Activated B cell treated with CpG ODN at 0.5 μM for 24 hours (primary cell): Measurements from ENCODE around the gene ZBTB1. TPM values are rescaled to one million over a fixed set of nuclear protein-coding genes. Genes with fewer than 3 reads are reported as not detected.

Experiments used
- ATAC-seq: fragments of 200-7000 bp; cut with Tn5 transposase; one replicate; pipeline ENCODE4 v1.10.0; 2021; ENCODE audit warnings: low read depth, mild to moderate bottlenecking, moderate library complexity
- CTCF ChIA-PET: fragments of 350-600 bp; sonication (Branson Sonifier 250); formaldehyde crosslinking; loops from one replicate; lab custom pipeline; 2021; ENCODE audit warnings: antibody characterized with exemption; lab: Charles Lee
- POLR2A ChIA-PET: fragments of 350-600 bp; sonication (Branson Sonifier 250); formaldehyde crosslinking; loops from one replicate; lab custom pipeline; 2021; ENCODE audit warnings: antibody characterized with exemption; lab: Charles Lee
- DNase-seq: peaks from one replicate; pipeline ENCODE4 v3.0.0; 2022
- H3K27ac Mint-ChIP-seq: one replicate; pipeline ENCODE4 v1.8.0; 2020; ENCODE audit warnings: mixed read lengths
- H3K27me3 Mint-ChIP-seq: one replicate; pipeline ENCODE4 v1.8.0; 2021; ENCODE audit warnings: mixed read lengths
- H3K36me3 Mint-ChIP-seq: one replicate; pipeline ENCODE4 v1.8.0; 2021; ENCODE audit warnings: low read depth, mixed read lengths
- H3K4me1 Mint-ChIP-seq: one replicate; pipeline ENCODE4 v1.8.0; 2021; ENCODE audit warnings: mixed read lengths
- H3K4me3 Mint-ChIP-seq: one replicate; pipeline ENCODE4 v1.8.0; 2020; ENCODE audit warnings: mild to moderate bottlenecking, mixed read lengths
- H3K9me3 Mint-ChIP-seq: one replicate; pipeline ENCODE4 v1.8.0; 2020; ENCODE audit warnings: mixed read lengths
- intact Hi-C: fragments of 100-400 bp; cut with micrococcal nuclease; formaldehyde crosslinking; loops from one replicate; pipeline ENCODE4 v1.15.1; 2024
- total RNA-seq: library from RNA; stranded (reverse); gene quantifications from 2 replicates; pipeline ENCODE4 v1.2.3, GENCODE V29; 2022
- TF ChIP-seq, protein P1 (sequence below): fragments of 200-600 bp; IDR thresholded peaks from one replicate; pipeline ENCODE4 v1.8.0; 2022; ENCODE audit warnings: antibody characterized with exemption, mild to moderate bottlenecking

The ZBTB1 gene
- total RNA-seq, 1 donor from 2014 or later: 60.7 TPM

DNA sequence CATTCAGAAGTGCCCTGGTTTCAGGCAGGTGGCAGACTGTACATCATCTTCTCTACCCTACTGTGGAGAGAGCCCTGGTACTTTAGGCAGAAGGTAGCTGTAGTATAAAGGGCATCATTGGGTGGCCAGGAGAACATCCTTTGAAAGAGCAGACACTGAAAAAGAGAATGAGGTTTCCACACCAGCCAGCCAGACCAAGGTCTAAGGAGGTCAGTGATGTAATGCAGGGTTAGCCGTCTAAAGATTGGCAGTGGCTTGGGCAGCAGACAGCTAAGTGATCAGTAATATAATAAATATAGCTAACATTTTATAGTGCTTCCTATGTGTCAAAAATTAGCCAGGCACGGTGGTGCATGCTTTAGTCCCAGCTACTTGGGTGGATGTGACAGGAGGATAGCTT is 12.9 kb upstream of the ZBTB1 start:
- ChIA-PET CTCF (interaction anchor here (1.1 to 1.9 kb wide), 3 partner anchors 10 to 19 kb away, joined by 3 to 7 read pairs (median 6); no protein-coding TSS in a partner anchor), POLR2A (interaction anchor here (0.6 to 1.6 kb wide), 3 partner anchors 9 to 19 kb away, joined by 3 to 9 read pairs (median 4); no protein-coding TSS in a partner anchor)
- Mint-ChIP-seq H3K27me3 (no peaks in the 10 kb centered on the region), H3K36me3 (peaks cover 69% of the 10 kb centered on the region), H3K9me3 (no peaks in the 10 kb centered on the region), H3K27ac (no peak overlapping the region), H3K4me1 (peaks cover 19% of the 10 kb centered on the region), H3K4me3 (no peak overlapping the region)
- no peak for ATAC-seq
- TF ChIP-seq, protein P1, sequence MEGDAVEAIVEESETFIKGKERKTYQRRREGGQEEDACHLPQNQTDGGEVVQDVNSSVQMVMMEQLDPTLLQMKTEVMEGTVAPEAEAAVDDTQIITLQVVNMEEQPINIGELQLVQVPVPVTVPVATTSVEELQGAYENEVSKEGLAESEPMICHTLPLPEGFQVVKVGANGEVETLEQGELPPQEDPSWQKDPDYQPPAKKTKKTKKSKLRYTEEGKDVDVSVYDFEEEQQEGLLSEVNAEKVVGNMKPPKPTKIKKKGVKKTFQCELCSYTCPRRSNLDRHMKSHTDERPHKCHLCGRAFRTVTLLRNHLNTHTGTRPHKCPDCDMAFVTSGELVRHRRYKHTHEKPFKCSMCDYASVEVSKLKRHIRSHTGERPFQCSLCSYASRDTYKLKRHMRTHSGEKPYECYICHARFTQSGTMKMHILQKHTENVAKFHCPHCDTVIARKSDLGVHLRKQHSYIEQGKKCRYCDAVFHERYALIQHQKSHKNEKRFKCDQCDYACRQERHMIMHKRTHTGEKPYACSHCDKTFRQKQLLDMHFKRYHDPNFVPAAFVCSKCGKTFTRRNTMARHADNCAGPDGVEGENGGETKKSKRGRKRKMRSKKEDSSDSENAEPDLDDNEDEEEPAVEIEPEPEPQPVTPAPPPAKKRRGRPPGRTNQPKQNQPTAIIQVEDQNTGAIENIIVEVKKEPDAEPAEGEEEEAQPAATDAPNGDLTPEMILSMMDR: no peak
- intact Hi-C loops: no loop called here
- DNase-seq: no peak

DNA sequence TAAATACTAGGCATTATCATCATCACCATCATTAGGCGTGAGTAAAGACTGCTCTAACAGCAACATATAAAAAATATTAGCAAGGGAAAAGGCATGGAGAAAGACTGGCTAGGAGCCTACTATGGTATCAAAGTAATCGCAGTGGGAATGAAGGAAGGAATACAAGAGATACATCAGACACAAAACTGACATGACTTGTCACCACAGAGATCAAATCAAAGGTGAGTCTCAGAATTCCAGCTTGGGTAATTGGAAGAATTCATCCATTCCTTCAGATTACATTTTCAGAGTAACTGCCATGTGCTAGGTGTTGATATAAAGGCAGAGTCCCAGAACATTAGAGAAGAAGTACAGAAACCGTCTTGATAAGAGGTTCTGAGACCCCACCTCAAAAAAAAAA is 11.1 kb upstream of the ZBTB1 start:
- CTCF ChIA-PET: interaction anchor here (2.6 kb wide), 1 partner anchor 16 kb away, joined by 8 read pairs; no protein-coding TSS in a partner anchor
- Mint-ChIP-seq H3K4me1 (peaks cover 21% of the 10 kb centered on the region), H3K9me3 (no peaks in the 10 kb centered on the region), H3K27me3 (no peaks in the 10 kb centered on the region), H3K27ac (no peak overlapping the region), H3K36me3 (peaks cover 61% of the 10 kb centered on the region), H3K4me3 (no peak overlapping the region)
- no peak for DNase-seq
- ATAC-seq: no peak
- TF ChIP-seq, protein P1: no peak
- POLR2A ChIA-PET: interaction anchor here (0.7 to 1.4 kb wide), 2 partner anchors 10 to 17 kb away, joined by 3 to 5 read pairs; partner anchors contain the start of gene ZBTB25
- intact Hi-C loops: no loop called here

DNA sequence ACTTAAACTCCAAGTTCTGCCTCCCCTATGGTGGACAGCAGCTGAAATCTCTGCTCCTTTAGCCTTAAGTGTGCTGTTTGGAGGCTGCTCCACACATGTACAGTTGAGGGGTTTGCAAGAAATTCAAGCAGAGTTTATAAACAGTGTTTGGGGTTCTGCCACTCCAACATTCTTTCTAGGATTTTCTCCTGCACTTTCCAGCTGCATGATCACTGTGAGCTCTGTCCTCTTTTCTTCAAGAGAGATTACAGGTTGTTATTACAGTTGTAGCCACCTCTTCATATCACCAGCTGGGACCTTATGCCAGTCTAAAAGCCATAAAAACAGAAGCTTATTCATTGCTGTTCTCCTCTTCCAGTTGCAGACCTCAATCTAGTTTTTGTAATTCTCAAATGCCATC is 9.3 kb upstream of the ZBTB1 start:
- peaks cover 29% of the 10 kb centered on the region for H3K4me1 Mint-ChIP-seq
- TF ChIP-seq, protein P1: no peak
- POLR2A ChIA-PET: interaction anchor here (0.6 kb wide), 1 partner anchor 613 kb away, joined by 5 read pairs; no protein-coding TSS in a partner anchor
- ATAC-seq (no peak), DNase-seq (no peak)
- intact Hi-C loops: no loop called here
- H3K27me3 Mint-ChIP-seq: no peaks in the 10 kb centered on the region
- no peak overlapping the region for H3K4me3 Mint-ChIP-seq
- no peak overlapping the region for H3K27ac Mint-ChIP-seq
- H3K36me3 Mint-ChIP-seq: peaks cover 54% of the 10 kb centered on the region
- CTCF ChIA-PET: interaction anchor here (0.6 kb wide), 1 partner anchor 16 kb away, joined by 3 read pairs; no protein-coding TSS in a partner anchor
- H3K9me3 Mint-ChIP-seq: no peaks in the 10 kb centered on the region

DNA sequence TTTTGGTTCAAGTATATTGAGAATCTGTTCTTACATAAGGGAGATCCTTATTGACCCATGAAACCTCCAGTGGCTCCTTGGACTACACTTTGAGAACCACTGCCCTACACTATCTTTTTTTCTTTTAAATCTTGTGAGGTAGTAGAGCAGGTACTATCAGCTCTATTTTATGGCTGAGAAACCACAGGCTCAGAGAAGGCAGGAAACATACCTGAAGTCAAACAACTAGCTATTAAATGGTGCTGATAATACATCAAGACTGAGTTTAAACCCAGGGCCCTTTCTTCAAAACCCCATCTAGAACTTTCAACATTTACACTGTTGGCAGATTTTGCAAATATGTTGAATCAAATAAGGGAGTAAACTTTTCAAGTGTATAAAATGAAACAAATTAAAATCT is 7.8 kb upstream of the ZBTB1 start:
- Mint-ChIP-seq H3K9me3 (no peaks in the 10 kb centered on the region), H3K36me3 (peaks cover 38% of the 10 kb centered on the region), H3K27ac (no peak overlapping the region), H3K27me3 (no peaks in the 10 kb centered on the region), H3K4me1 (peaks cover 36% of the 10 kb centered on the region), H3K4me3 (no peak overlapping the region)
- TF ChIP-seq, protein P1: no peak
- intact Hi-C loops: no loop called here
- no peak for DNase-seq
- ChIA-PET CTCF (interaction anchor here (0.7 to 2.1 kb wide), 3 partner anchors 14 to 67 kb away, joined by 3 to 11 read pairs (median 7); no protein-coding TSS in a partner anchor), POLR2A (no interaction called here)
- no peak for ATAC-seq

DNA sequence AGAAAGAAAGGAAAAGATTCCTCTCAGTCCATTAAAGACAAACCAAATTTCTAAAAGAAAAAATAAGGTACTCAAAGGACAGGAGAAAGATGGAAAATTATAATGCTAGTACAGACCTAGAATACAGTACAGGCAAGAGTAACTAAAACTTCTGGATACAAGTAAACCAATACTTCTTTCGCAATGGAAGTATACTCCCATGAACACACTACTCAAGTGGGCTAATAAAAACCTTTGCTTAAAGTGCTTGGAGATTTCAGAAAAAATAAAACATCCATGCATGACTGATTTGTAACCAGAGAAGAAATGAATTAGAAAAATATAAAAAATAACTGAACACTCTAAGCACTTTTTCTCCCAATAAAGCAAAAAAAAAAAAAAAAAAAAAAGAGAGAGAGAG is 4.5 kb upstream of the ZBTB1 start:
- Mint-ChIP-seq H3K27ac (peak overlapping the region; percentile 99), H3K9me3 (no peaks in the 10 kb centered on the region), H3K36me3 (peaks cover 29% of the 10 kb centered on the region), H3K27me3 (no peaks in the 10 kb centered on the region), H3K4me1 (peaks cover 43% of the 10 kb centered on the region), H3K4me3 (peak overlapping the region; percentile 25)
- ATAC-seq: no peak
- ChIA-PET POLR2A (interaction anchor here (2.2 kb wide), 1 partner anchor 112 kb away, joined by 6 read pairs; the partner anchor contains the start of gene MTHFD1), CTCF (interaction anchor here (3.3 kb wide), 1 partner anchor 11 kb away, joined by 32 read pairs; no protein-coding TSS in a partner anchor)
- TF ChIP-seq, protein P1: no peak
- intact Hi-C loops: loop anchor here (5.0 to 10.0 kb wide), 5 partner anchors 485 to 1025 kb away; partner anchors contain the start of genes FNTB, SGPP1 and SYNE2
- DNase-seq: no peak
